ENCODE data around the gene NCK2. TPM values are rescaled to one million over a fixed set of nuclear protein-coding genes. Genes with fewer than 3 reads are reported as not detected.
A peak's percentile ranks its signal among the peaks of the same experiment; 100 is the strongest.

The NCK2 gene
- total and polyA plus RNA-seq, 2 of the 13 experiments (the other 11 are each of a cell fraction or from before 2014, with no cell fraction given), result 14.8 to 23.5 TPM

DNA sequence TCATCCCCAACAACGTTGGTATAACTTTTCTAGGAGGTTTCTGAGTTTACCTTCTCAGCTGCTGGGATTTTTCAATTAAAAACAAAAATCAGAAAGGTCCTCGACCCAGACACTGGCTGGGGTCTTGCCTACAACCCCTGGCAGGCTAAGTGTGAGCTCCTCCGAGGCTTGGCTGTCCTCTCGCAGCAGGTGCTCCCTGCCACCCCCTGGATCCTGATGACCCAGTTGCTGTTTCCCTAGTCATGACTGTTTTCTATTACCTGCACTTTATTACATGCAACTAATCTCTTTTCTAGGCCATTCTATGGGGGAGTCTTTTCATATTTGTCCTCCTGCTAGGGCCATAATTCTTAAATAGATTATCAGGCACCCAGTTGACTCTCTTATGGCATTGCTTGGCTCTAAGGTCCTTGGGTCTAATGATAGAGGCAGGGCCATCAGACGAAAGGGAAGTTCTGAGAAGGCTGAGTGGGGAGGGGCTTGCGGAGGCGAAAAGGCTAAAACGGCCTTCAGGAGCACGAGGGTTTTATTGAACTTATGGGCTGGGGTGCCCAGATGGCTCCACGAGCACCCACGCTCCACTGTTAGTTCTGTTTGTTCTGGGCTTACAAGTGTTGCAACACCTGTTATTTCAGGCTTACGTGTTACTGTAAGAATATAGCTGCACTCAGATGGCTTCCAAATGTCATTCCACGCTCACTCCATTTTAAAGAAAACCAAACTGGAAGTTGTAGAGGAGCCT, 166.0 kb downstream of the NCK2 start (continued):
- TF ChIP-seq, protein P1, sequence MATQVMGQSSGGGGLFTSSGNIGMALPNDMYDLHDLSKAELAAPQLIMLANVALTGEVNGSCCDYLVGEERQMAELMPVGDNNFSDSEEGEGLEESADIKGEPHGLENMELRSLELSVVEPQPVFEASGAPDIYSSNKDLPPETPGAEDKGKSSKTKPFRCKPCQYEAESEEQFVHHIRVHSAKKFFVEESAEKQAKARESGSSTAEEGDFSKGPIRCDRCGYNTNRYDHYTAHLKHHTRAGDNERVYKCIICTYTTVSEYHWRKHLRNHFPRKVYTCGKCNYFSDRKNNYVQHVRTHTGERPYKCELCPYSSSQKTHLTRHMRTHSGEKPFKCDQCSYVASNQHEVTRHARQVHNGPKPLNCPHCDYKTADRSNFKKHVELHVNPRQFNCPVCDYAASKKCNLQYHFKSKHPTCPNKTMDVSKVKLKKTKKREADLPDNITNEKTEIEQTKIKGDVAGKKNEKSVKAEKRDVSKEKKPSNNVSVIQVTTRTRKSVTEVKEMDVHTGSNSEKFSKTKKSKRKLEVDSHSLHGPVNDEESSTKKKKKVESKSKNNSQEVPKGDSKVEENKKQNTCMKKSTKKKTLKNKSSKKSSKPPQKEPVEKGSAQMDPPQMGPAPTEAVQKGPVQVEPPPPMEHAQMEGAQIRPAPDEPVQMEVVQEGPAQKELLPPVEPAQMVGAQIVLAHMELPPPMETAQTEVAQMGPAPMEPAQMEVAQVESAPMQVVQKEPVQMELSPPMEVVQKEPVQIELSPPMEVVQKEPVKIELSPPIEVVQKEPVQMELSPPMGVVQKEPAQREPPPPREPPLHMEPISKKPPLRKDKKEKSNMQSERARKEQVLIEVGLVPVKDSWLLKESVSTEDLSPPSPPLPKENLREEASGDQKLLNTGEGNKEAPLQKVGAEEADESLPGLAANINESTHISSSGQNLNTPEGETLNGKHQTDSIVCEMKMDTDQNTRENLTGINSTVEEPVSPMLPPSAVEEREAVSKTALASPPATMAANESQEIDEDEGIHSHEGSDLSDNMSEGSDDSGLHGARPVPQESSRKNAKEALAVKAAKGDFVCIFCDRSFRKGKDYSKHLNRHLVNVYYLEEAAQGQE (IDR thresholded peaks at IDR 0.05; ENCODE audit: borderline replicate concordance in 1 of 2, low read depth in 1 of 2, low read length in 2 of 2), result no peak
- TF ChIP-seq ZNF569 (CRISPR knock-in tag; IDR thresholded peaks at IDR 0.05; ENCODE audit: borderline replicate concordance) (no peak), TBX3 (IDR thresholded peaks at IDR 0.05; ENCODE audit: borderline replicate concordance) (no peak), MIXL1 (CRISPR knock-in tag; IDR thresholded peaks at IDR 0.05) (0 out of 2 replicates have a peak, but pooled peaks have one; percentile 22), RORA (CRISPR knock-in tag; IDR thresholded peaks at IDR 0.05) (no peak), FOXO1 (CRISPR knock-in tag; IDR thresholded peaks at IDR 0.05) (peak; percentile 84), ZNF607 (CRISPR knock-in tag; IDR thresholded peaks at IDR 0.05; ENCODE audit: borderline replicate concordance) (0 out of 2 replicates have a peak, but pooled peaks have one; percentile 35), ESRRA (CRISPR knock-in tag; IDR thresholded peaks at IDR 0.05; ENCODE audit: low read depth) (no peak), ZNF550 (CRISPR knock-in tag; IDR thresholded peaks at IDR 0.05; ENCODE audit: borderline replicate concordance) (no peak), REL (CRISPR knock-in tag; conservative IDR thresholded peaks at IDR 0.05) (no peak), ZNF335 (CRISPR knock-in tag; IDR thresholded peaks at IDR 0.05) (no peak), RFXAP (CRISPR knock-in tag; IDR thresholded peaks at IDR 0.05; ENCODE audit: borderline replicate concordance) (peak; percentile 32; the same call in 1 of the 2 replicates), ZSCAN20 (CRISPR knock-in tag; IDR thresholded peaks at IDR 0.05; ENCODE audit: borderline replicate concordance) (no peak), POLR2AphosphoS5 (IDR thresholded peaks at IDR 0.05; ENCODE audit: low read depth, low read length) (no peak), GATAD2A (CRISPR knock-in tag; IDR thresholded peaks at IDR 0.05) (peak; percentile 100), ZFP1 (CRISPR knock-in tag; IDR thresholded peaks at IDR 0.05) (no peak), SRY (CRISPR knock-in tag; IDR thresholded peaks at IDR 0.05) (no peak), MTF2 (CRISPR knock-in tag; IDR thresholded peaks at IDR 0.05; ENCODE audit: borderline replicate concordance) (no peak), ZBTB42 (CRISPR knock-in tag; IDR thresholded peaks at IDR 0.05) (no peak), MAFK (conservative IDR thresholded peaks at IDR 0.05 in 1 of 2, IDR thresholded peaks at IDR 0.05 in 1 of 2; ENCODE audit: low read length in 2 of 2) (no peak), ZBTB20 (CRISPR knock-in tag; IDR thresholded peaks at IDR 0.05; ENCODE audit: borderline replicate concordance, low read depth) (no peak)
- TF ChIP-seq, protein P2, sequence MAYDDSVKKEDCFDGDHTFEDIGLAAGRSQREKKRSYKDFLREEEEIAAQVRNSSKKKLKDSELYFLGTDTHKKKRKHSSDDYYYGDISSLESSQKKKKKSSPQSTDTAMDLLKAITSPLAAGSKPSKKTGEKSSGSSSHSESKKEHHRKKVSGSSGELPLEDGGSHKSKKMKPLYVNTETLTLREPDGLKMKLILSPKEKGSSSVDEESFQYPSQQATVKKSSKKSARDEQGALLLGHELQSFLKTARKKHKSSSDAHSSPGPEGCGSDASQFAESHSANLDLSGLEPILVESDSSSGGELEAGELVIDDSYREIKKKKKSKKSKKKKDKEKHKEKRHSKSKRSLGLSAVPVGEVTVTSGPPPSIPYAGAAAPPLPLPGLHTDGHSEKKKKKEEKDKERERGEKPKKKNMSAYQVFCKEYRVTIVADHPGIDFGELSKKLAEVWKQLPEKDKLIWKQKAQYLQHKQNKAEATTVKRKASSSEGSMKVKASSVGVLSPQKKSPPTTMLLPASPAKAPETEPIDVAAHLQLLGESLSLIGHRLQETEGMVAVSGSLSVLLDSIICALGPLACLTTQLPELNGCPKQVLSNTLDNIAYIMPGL (CRISPR knock-in tag; IDR thresholded peaks at IDR 0.05; ENCODE audit: borderline replicate concordance in 1 of 2, low read depth in 1 of 2), result no peak
- TF ChIP-seq, protein P3, sequence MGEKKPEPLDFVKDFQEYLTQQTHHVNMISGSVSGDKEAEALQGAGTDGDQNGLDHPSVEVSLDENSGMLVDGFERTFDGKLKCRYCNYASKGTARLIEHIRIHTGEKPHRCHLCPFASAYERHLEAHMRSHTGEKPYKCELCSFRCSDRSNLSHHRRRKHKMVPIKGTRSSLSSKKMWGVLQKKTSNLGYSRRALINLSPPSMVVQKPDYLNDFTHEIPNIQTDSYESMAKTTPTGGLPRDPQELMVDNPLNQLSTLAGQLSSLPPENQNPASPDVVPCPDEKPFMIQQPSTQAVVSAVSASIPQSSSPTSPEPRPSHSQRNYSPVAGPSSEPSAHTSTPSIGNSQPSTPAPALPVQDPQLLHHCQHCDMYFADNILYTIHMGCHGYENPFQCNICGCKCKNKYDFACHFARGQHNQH (CRISPR knock-in tag; IDR thresholded peaks at IDR 0.05), result peak; percentile 46; the same call in 1 of the 2 replicates
- TF ChIP-seq, protein P4, sequence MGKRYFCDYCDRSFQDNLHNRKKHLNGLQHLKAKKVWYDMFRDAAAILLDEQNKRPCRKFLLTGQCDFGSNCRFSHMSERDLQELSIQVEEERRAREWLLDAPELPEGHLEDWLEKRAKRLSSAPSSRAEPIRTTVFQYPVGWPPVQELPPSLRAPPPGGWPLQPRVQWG (CRISPR knock-in tag; IDR thresholded peaks at IDR 0.05; ENCODE audit: borderline replicate concordance, low read depth), result no peak

Data from HepG2 (cell line).